ENCODE measurements around the gene AOPEP. TPM values are rescaled to one million over a fixed set of nuclear protein-coding genes. Genes with fewer than 3 reads are reported as not detected.

The AOPEP gene
- total RNA-seq, 4 donors from 2014 or later = 252 to 375 (median 312) TPM

DNA sequence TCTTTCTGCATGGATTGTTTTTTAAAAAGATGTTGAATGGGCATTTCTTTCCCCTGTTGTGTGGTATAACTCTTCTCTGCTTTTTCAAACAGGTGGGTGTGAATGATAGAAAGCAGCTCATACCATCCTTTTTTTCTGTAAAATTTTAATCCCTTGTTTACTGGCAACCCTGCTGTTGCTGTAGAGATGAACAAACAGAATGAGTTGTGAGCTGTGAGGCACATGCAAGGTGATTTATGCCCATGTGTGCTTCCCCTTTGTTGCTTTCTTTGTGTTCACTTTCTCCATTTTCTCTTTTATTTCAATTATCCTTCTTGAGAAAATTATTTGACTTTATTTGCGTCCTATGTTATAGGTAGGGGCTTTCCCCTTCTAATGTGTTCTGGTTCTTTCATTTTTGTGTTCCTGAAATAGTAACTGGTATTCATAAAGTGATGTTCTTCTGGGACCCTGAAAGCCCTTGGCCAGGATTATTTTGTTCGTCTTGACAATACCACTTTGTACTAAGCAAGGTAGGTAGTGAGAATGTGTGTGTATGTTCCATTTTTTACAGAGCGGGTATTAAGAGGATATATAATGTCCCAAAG, 79.9 kb downstream of the AOPEP start:
- H3K27me3 ChIP-seq = no peaks in the 10 kb centered on the region
- no peaks in the 10 kb centered on the region for H3K9me3 ChIP-seq
- ATAC-seq = no peak
- H3K36me3 ChIP-seq = peaks cover 0 to under 1% of the 10 kb centered on the region in 2 donors
- WGBS, 2 donors (ENCODE audit: low coverage in 1 of 2) = 58 to 82% methylated on average over 2 to 3 of the region's 3 CpGs
- H3K4me3 ChIP-seq = no peak overlapping the region
- peak overlapping the region; percentile 30 to 54 (median 41) for H3K27ac ChIP-seq
- peaks cover 7 to 39% (median 8%) of the 10 kb centered on the region in 3 donors for H3K4me1 ChIP-seq
- TF ChIP-seq EP300 (IDR thresholded peaks at IDR 0.05) (no peak), POLR2AphosphoS5 (IDR thresholded peaks at IDR 0.05) (no peak)
- TF ChIP-seq, protein P1, sequence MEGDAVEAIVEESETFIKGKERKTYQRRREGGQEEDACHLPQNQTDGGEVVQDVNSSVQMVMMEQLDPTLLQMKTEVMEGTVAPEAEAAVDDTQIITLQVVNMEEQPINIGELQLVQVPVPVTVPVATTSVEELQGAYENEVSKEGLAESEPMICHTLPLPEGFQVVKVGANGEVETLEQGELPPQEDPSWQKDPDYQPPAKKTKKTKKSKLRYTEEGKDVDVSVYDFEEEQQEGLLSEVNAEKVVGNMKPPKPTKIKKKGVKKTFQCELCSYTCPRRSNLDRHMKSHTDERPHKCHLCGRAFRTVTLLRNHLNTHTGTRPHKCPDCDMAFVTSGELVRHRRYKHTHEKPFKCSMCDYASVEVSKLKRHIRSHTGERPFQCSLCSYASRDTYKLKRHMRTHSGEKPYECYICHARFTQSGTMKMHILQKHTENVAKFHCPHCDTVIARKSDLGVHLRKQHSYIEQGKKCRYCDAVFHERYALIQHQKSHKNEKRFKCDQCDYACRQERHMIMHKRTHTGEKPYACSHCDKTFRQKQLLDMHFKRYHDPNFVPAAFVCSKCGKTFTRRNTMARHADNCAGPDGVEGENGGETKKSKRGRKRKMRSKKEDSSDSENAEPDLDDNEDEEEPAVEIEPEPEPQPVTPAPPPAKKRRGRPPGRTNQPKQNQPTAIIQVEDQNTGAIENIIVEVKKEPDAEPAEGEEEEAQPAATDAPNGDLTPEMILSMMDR (IDR thresholded peaks at IDR 0.05) = no peak

DNA sequence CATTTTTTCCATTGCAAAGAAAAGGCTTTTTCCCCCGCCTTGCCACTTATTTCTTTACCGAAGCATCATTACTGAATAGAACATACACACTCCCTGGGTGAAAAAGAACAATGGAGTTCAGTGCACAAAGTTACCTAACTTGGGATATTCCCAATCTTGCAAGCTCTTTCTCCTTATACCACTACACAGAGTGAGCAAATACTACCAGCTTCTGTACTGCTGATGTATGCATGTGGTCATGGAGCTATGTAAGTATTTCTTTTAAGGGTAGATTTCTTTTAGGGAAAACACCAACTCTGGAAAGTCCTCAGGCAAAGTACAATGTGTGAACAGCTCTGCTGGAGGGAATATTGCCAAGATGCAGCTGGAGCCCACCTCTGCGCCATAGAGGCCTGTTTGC, 81.1 kb downstream of the AOPEP start:
- Histone ChIP-seq H3K4me3 (no peak overlapping the region), H3K27me3 (no peaks in the 10 kb centered on the region), H3K27ac (peak overlapping the region in 1 of 4 donors; percentile 20)

DNA sequence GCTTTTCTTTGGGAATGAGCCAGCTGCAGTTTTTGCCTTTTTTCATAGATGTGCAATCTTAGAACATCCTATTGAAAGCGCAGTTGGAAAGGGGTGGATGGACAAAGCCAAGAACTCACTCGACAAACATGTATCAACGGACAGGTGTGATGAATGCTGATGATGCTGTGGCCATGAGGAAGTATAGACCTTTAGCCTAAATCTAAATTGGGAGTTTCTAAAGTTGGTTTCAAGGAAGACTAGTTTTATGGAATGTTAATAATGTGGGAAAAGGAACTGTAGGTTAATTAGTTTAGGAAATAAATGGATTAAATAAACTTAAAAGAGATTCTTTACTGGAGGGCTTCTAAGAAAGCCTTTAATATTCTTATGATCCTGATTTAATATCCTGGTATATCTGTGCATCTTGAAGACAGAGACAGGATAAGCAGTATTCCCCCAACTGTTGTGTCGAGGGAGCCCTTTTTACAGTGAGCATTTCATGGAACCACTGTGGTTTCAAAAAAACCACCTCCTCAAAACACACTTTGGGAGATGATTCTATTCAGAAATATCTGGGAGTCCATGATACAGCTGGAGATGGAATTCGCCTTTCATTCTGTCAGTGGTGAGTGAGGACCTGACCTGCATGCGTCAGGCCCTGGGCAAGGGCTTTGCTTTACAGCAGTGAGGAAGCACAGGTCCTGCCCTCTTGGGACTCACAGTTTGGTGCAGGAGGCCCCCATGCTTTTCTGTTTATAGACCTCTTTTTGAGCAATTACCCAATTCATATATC, 82.6 kb downstream of the AOPEP start:
- no peaks in the 10 kb centered on the region for H3K9me3 ChIP-seq
- H3K27ac ChIP-seq = no peak overlapping the region
- no peak overlapping the region for H3K4me3 ChIP-seq
- TF ChIP-seq POLR2AphosphoS5 (IDR thresholded peaks at IDR 0.05) (no peak), EP300 (IDR thresholded peaks at IDR 0.05) (no peak), POLR2A (IDR thresholded peaks at IDR 0.05) (no peak)
- TF ChIP-seq, protein P1 (IDR thresholded peaks at IDR 0.05) = no peak
- no peaks in the 10 kb centered on the region for H3K27me3 ChIP-seq
- H3K4me1 ChIP-seq = peaks cover 7 to 34% (median 8%) of the 10 kb centered on the region in 3 donors
- 90 to 100% methylated on average over 3 to 4 of the region's 6 CpGs for whole genome bisulfite sequencing, 2 donors (ENCODE audit: low coverage in 1 of 2)
- ATAC-seq = no peak
- peaks cover 0 to 5% of the 10 kb centered on the region in 2 donors for H3K36me3 ChIP-seq

More for the DNA sequence above, 81.1 kb downstream of the AOPEP start:
- Histone ChIP-seq H3K9me3 (no peaks in the 10 kb centered on the region), H3K36me3 (peaks cover 0 to 5% of the 10 kb centered on the region in 2 donors), H3K4me1 (peaks cover 7 to 34% (median 8%) of the 10 kb centered on the region in 3 donors)
- TF ChIP-seq EP300 (IDR thresholded peaks at IDR 0.05) = no peak
- TF ChIP-seq POLR2AphosphoS5 (IDR thresholded peaks at IDR 0.05) = no peak
- TF ChIP-seq, protein P1 (IDR thresholded peaks at IDR 0.05) = no peak
- no peak for TF ChIP-seq POLR2A (IDR thresholded peaks at IDR 0.05)
- WGBS, 2 donors (ENCODE audit: low coverage in 1 of 2) = 91 to 92% methylated on average over 3 of the region's 3 CpGs
- ATAC-seq = no peak

DNA sequence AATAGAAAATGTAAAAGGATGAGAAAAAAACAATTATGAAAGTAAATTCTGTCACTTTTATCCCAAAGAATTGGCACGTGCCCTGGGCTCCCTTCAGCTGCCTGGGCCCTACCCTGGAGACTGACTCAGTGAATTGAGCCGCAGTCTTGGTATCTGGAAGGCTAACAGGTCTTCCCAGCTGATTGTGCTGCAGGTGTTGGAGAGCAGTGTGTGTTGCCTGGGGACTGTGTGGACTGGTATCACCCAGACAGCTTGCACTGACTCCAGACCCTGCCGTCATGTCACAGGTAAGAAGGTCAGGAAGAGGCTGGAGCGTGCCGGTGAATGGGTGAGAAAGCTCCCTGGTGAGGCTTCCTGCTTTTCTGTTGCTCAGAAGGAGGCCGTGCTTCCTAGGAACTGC, 83.3 kb downstream of the AOPEP start:
- Histone ChIP-seq H3K36me3 (peaks cover 0 to 5% of the 10 kb centered on the region in 2 donors), H3K27ac (no peak overlapping the region), H3K9me3 (no peaks in the 10 kb centered on the region), H3K4me3 (no peak overlapping the region), H3K4me1 (peaks cover 7 to 33% (median 8%) of the 10 kb centered on the region in 3 donors), H3K27me3 (no peaks in the 10 kb centered on the region)
- ATAC-seq = no peak
- TF ChIP-seq POLR2AphosphoS5 (IDR thresholded peaks at IDR 0.05) (no peak), EP300 (IDR thresholded peaks at IDR 0.05) (no peak), POLR2A (IDR thresholded peaks at IDR 0.05) (no peak)
- TF ChIP-seq, protein P1 (IDR thresholded peaks at IDR 0.05) = no peak
- 93 to 100% methylated on average over 1 to 3 of the region's 6 CpGs for WGBS, 2 donors (ENCODE audit: low coverage in 1 of 2)

All from gastroesophageal sphincter (tissue), 4 donors.